GM18519 (cell line): Measurements from ENCODE around the gene THY1.
"Not testable (repeated sequence)": the region's sequence is repeated elsewhere in the genome, so short reads cannot be mapped to it uniquely, and the experiment has no call there.

Experiments used
- ATAC-seq: cut with Tn5 transposase; IDR thresholded peaks from one replicate; pipeline ENCODE4 v1.9.1; 2021; ENCODE audit warnings: mild to moderate bottlenecking, moderate library complexity; ENCODE audit not compliant: unreplicated experiment, low FRiP score

THY1 gene

GRCh38 chr11:119419834-119420492 lies 3.0 kb downstream of the THY1 start:
- ATAC-seq, result no peak

GRCh38 chr11:119419246-119419645 lies 3.7 kb downstream of the THY1 start:
- ATAC-seq, result no peak

DNA sequence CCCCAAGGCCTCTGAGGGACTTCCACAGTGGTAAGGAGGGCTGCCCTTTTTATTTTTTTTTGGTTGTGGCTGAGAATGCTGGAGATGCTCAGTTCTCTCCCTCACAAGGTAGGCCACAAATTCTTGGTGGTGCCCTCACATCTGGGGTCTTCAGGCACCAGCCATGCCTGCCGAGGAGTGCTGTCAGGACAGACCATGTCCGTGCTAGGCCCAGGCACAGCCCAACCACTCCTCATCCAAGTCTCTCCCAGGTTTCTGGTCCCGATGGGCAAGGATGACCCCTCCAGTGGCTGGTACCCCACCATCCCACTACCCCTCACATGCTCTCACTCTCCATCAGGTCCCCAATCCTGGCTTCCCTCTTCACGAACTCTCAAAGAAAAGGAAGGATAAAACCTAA lies 4.2 kb downstream of the THY1 start:
- no peak for ATAC-seq

DNA sequence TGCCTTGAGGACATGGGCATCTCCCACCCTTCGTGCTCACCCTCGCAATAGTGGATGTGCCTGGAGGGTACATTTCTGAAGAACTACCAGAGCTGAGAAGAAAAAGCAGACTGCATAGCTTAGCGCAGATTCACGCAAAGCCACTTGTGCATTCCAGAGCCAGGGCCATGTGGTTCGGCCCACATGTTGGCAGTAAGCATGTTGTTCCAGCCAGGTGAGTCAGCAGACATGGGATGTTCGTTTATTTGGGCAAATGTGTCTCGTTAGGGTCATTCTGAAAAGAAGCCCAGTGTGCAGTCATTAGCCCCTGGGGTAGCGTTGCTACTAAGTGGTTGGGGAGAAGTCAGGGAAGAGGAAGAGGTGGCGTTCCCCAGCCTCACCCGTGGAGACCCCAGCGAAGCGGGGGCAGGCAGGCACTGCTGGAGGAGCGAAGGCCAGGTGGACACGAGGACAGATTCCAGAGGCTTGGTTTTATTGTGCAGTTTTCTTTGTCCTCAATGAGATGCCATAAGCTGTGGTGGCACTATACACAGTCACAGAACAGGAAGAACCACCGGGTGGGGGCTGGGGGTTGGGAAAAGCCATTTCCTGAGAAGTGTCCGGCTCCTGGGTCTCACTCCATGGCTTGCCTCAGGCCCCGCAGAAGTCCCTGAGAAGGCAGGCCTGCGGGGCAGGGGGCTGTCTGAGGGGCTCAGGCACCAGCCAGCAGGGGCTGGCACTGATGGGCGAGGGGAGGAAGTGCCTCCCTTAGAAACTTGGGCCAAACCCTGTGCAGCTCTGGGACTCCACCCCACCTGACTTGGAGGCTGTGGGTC lies 5.0 kb downstream of the THY1 start:
- no peak for ATAC-seq

GRCh38 chr11:119416606-119417580 lies 6.1 kb downstream of the THY1 start:
- ATAC-seq, result no peak

GRCh38 chr11:119415966-119416365 lies 7.0 kb downstream of the THY1 start:
- no peak for ATAC-seq

DNA sequence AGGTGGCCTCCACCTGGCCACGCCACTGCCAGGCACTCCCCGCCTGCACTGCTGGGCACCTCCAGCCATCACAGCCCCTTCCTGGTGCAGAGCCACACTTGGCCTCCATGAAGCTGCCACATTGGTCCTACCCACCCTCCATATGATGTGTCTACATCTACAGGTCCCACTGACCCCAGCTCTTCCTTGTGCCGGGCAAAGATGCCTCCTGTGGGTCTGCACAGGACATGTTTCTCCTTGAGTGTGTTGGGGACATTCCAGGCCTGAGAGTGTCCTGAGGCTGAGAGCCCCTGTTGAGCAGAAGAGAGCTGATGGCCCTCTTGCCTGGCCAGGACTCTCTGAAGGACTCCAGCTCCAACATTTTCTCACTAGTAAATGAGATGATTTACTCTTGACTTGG lies 7.5 kb downstream of the THY1 start:
- no peak for ATAC-seq

GRCh38 chr11:119414734-119415133 lies 8.2 kb downstream of the THY1 start:
- no peak for ATAC-seq

DNA sequence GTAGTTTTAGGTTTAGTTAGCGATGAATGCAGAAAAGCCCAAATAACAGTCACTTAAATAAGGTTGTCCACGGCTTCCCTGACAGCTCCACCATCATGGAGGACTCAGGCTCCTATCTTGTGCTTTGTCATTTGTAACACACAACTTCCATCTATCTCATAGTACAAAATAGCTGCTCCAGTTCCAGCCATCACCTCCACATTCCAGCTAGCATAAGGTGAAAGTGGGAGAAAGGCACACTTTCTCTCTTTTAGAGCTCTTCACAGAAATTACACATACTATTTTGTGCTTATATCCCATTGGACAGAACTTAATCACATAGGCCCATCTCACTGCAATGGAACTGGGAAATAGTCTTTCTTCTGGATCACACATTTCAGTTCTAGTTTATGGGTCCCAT lies 8.7 kb downstream of the THY1 start:
- ATAC-seq, result no peak

DNA sequence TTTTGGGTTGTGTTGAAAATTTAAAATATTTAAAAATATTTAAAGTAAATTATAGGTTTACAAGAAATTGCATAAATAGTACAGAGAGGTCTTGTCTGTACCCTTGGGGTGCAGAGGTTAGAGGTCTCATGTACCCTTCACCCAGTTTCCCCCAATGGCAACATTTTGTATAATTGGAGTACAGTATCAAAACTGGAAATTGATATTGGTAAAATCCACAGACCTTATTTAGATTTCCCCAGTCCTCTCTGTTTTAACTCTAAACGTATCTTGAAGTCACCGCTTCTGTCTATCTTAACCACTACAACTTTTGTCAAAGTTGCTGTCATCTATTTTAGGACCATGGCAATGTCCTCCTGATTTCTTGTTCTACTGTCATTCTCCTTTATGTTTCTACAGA lies 10.9 kb downstream of the THY1 start:
- no peak for ATAC-seq

DNA sequence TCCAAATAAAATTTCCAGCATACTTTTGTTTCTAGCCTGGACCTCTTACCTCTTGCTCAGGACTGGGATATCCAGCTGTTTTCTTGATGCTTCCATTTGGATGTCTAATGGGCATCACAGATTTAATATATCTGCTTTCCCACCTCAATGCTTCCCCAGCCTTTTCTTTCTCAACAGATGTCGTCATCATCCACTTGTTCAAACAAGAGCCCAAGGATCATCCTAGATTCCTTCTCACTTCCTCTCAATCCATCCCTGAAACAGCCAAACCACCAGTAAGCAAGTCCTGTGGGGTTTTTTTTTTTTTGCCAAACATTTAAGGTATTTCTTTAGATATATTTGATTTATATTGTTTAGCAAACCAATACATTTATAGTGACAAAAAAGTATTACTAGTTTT lies 12.5 kb downstream of the THY1 start:
- ATAC-seq, result no peak

DNA sequence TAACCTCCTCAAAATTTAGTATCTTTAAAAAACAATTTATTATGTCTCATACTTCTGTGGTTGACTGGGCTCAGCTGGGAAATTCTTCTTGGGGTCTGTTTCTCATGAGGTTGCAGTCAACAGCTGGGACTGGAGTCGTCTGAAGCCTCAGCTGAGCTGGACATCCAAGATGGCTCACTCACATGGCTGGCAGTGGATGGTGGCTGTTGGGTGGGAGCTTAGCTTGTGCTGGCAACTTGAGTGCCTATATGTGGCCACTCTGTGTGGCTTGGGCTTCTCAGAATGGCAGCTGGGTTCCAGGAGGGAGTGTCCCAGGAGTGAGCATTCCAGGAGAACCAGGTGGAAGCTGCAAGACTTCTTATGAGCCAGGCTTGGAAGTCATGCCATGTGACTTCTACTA lies 13.2 kb downstream of the THY1 start:
- ATAC-seq, result no peak

DNA sequence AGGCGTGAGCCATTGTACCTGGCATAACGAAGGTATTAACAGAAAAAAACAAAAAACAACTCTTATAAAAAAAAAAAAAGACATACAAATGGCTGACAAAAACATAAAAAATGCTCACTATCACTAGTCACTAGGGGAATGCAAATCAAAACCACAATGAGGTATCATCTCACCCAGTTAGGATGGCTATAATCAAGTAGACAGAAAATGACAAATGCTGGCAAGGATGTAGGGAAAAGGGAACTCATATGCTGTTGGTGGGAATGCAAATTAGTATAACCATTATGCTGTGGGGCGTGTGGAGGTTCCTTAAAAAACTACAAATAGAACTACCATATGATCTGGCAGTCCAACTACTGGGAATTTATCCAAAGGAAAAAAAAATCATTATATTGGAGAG lies 17.0 kb downstream of the THY1 start:
- ATAC-seq, result no peak

DNA sequence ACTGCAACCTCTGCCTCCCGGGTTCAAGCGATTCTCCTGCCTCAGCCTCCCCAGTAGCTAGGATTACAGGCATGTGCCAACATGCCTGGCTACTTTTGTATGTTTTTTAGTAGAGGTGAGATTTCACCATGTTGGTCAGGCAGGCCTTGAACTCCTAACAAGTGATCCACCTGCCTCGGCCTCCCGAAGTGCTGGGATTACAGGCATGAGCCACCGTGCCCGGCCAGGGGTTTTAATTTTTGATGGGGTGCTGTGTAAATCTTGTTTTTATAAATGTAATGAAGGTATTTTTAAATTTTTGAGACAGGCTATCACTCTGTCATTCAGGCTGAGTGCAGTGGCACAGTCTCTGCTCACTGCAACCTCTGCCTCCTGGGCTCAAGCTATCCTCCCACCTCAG lies 17.5 kb downstream of the THY1 start:
- ATAC-seq, result not testable (repeated sequence)

DNA sequence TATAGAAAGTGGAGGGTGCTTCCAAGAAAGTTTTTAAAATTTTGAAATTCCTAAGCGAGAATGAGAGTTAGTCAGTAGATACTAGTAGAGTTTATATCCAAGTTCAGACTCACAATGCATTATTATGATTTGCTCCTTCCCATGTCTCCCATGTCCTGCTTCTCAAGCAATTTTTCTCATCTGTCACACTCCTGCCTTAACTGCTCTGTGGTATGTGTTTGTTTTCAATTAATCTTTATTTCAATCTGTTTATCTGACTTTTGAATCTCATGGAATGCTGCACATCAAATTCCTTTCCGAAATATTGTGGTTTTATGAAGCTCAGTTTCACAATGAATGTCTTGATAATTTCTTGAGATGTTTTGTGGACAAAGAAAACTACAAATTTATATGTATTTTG lies 18.1 kb downstream of the THY1 start:
- no peak for ATAC-seq

- ATAC-seq, result no peak
Measured at GRCh38 chr11:119403021-119403420, 20.0 kb downstream of the THY1 start.

GRCh38 chr11:119402470-119402869 lies 20.5 kb downstream of the THY1 start:
- no peak for ATAC-seq

DNA sequence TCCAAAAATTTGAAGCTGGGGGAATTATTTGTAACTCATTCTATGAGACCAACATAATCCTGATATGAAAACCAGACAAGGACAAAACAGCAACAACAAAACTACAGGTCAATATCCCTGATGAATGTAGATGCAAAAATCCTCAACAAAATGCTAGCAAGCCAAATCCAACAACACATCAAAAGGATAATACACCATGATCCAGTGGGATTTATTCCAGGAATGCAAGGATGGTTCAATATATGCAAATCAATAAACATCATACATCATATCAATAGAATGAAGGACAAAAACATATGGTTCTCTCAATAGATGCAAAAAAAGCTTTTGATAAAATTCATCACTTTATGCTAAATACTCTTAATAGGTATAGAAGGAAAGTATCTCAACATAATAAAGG lies 22.1 kb downstream of the THY1 start:
- ATAC-seq, result no peak

- ATAC-seq, result no peak
Measured at GRCh38 chr11:119397740-119398139, 25.2 kb downstream of the THY1 start.

- no peak for ATAC-seq
Measured at GRCh38 chr11:119396835-119397234, 26.1 kb downstream of the THY1 start.

DNA sequence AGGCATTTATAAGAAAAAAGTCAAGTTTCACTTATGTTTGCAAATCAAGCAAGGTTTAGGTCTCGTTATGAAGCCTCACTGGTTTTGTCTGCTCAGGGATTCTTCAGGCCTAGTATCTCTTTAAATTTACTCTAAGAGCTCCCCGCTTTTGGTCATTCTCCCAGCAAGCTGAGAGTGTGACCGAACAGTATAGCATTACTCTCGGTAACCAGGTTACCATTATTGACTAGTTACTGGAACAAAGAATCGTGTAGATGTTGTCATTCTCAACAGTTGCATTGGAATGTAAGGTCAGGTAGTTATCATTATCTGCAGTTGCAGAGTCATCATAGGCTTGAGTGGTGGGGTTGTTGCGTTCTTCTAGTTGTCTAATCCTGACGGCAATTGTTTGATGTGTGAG lies 31.7 kb downstream of the THY1 start:
- ATAC-seq, result no peak
